H1 (cell line): ENCODE data around the gene PRDM1. TPM values are rescaled to one million over a fixed set of nuclear protein-coding genes. Genes with fewer than 3 reads are reported as not detected.

ENCODE experiments used
- CTCF ChIA-PET: fragments of 300-600 bp; sonication (Branson Sonifier 250); formaldehyde crosslinking; loops from one replicate; lab custom pipeline; 2021; ENCODE audit not compliant: partially characterized antibody; lab: Charles Lee
- POLR2A ChIA-PET: fragments of 300-600 bp; sonication (Branson Sonifier 250); formaldehyde crosslinking; loops from one replicate; lab custom pipeline; 2021; ENCODE audit warnings: inconsistent platforms; ENCODE audit not compliant: partially characterized antibody; lab: Charles Lee
- DNase-seq, 2 experiments: peaks; one replicate each; pipeline versions ENCODE4 v3.0.0 to v3.0.0-alpha.2; 2010 to 2022; ENCODE audit warnings: low spot score in 2 of 2, low read depth in 1 of 2, mixed read lengths in 1 of 2
- FAIRE-seq: peaks from 2 replicates; lab custom pipeline; 2011; peaks lifted over from hg19 to GRCh38; lab: Jason Lieb, UNC
- H2AFZ ChIP-seq: 2 replicates; pipeline ENCODE4 v1.8.1; 2012; ENCODE audit warnings: low read length, inconsistent platforms
- H2AK5ac ChIP-seq: 2 replicates; pipeline ENCODE4 v1.6.1; 2013; ENCODE audit warnings: low read depth, low read length
- H2BK120ac ChIP-seq: replicated peaks from 2 replicates; pipeline ENCODE3; 2013; ENCODE audit warnings: low read depth, low read length, inconsistent platforms
- H2BK12ac ChIP-seq: 2 replicates; pipeline ENCODE4 v1.6.1; 2013; ENCODE audit warnings: low read depth, low read length
- H2BK15ac ChIP-seq: 2 replicates; pipeline ENCODE4 v1.6.1; 2013; ENCODE audit warnings: low read length
- H2BK20ac ChIP-seq: 2 replicates; pipeline ENCODE4 v1.6.1; 2013; ENCODE audit warnings: low read length
- H2BK5ac ChIP-seq: 2 replicates; pipeline ENCODE4 v1.6.1; 2013; ENCODE audit warnings: low read depth, low read length
- H3K14ac ChIP-seq: 2 replicates; pipeline ENCODE4 v1.6.1; 2013; ENCODE audit warnings: inconsistent platforms; ENCODE audit not compliant: insufficient read length
- H3K18ac ChIP-seq: 2 replicates; pipeline ENCODE4 v1.6.1; 2013; ENCODE audit warnings: low read length; ENCODE audit errors: extremely low read depth
- H3K23ac ChIP-seq: 2 replicates; pipeline ENCODE4 v1.6.1; 2013; ENCODE audit warnings: inconsistent platforms; ENCODE audit not compliant: insufficient read length
- H3K23me2 ChIP-seq: 2 replicates; pipeline ENCODE4 v1.6.1; 2013; ENCODE audit warnings: low read depth, low read length
- H3K27ac ChIP-seq: 2 replicates; pipeline ENCODE4 v1.6.1; 2011; ENCODE audit warnings: low read depth, low read length, inconsistent platforms
- H3K27me3 ChIP-seq, 4 experiments: replicated peaks in 1 of 4; 1 replicate in 1 of 4; 2 replicates in 3 of 4; pipeline versions ENCODE4 v1.6.1 to v1.8.1; 2011 to 2013; ENCODE audit warnings: low read length in 3 of 4, mild to moderate bottlenecking in 3 of 4, inconsistent platforms in 2 of 4, mixed read lengths in 2 of 4, moderate library complexity in 1 of 4; ENCODE audit not compliant: control insufficient read depth in 3 of 4, insufficient read depth in 3 of 4; ENCODE audit errors: extremely low read depth in 1 of 4
- H3K36me3 ChIP-seq, 4 experiments: 2 replicates each; pipeline versions ENCODE4 v1.6.1 to v1.8.1; 2011 to 2013; ENCODE audit warnings: mild to moderate bottlenecking in 4 of 4, low read length in 3 of 4, moderate library complexity in 2 of 4, control low read depth in 1 of 4, inconsistent platforms in 1 of 4; ENCODE audit not compliant: insufficient read depth in 4 of 4, control insufficient read depth in 2 of 4
- H3K4ac ChIP-seq: replicated peaks from 2 replicates; pipeline ENCODE3; 2013; ENCODE audit warnings: low read length, low read depth, mixed read lengths, inconsistent platforms; ENCODE audit not compliant: insufficient read length
- H3K4me1 ChIP-seq, 4 experiments: replicated peaks in 1 of 4; 1 replicate in 1 of 4; 2 replicates in 3 of 4; pipeline versions ENCODE4 v1.6.1 to v1.8.1; 2011 to 2013; ENCODE audit warnings: low read length in 3 of 4, inconsistent platforms in 2 of 4, mixed read lengths in 1 of 4; ENCODE audit not compliant: insufficient read depth in 4 of 4, control insufficient read depth in 3 of 4
- H3K4me2 ChIP-seq, 2 experiments: 2 replicates each; pipeline versions ENCODE4 v1.6.1 to v1.8.1; 2011 to 2013; ENCODE audit warnings: low read depth in 2 of 2, low read length in 2 of 2, control low read depth in 1 of 2, inconsistent platforms in 1 of 2, mild to moderate bottlenecking in 1 of 2; ENCODE audit not compliant: insufficient read depth in 1 of 2
- H3K4me3 ChIP-seq, 4 experiments: fragments of 200-600, 300-600 bp in 1 of 4; sonication (generic), shearing (Covaris generic), sonication (Bioruptor Twin) in 1 of 4; 2 replicates each; pipeline versions ENCODE4 v1.5.1 to v1.8.1; 2011 to 2016; ENCODE audit warnings: low read length in 4 of 4, low read depth in 3 of 4, control low read depth in 2 of 4, inconsistent platforms in 2 of 4, mild to moderate bottlenecking in 2 of 4, mixed read lengths in 1 of 4, moderate library complexity in 1 of 4; ENCODE audit not compliant: insufficient read depth in 2 of 4; ENCODE audit errors: extremely low read depth in 1 of 4
- H3K56ac ChIP-seq: replicated peaks from 2 replicates; pipeline ENCODE3; 2013; ENCODE audit warnings: low read depth, mild to moderate bottlenecking, mixed read lengths, low read length, inconsistent platforms; ENCODE audit not compliant: insufficient read length
- H3K79me1 ChIP-seq: 2 replicates; pipeline ENCODE4 v1.6.1; 2013; ENCODE audit warnings: low read depth, low read length, control low read depth
- H3K79me2 ChIP-seq, 2 experiments: 2 replicates each; pipeline versions ENCODE4 v1.6.1 to v1.8.1; 2012 to 2013; ENCODE audit warnings: low read length in 2 of 2, mild to moderate bottlenecking in 2 of 2, inconsistent platforms in 1 of 2; ENCODE audit not compliant: insufficient read depth in 2 of 2, control insufficient read depth in 1 of 2
- H3K9ac ChIP-seq, 4 experiments: replicated peaks in 1 of 4; 1 replicate in 1 of 4; 2 replicates in 3 of 4; pipeline versions ENCODE4 v1.6.1 to v1.8.1; 2011 to 2013; ENCODE audit warnings: low read depth in 3 of 4, low read length in 3 of 4, control low read depth in 2 of 4, mild to moderate bottlenecking in 2 of 4, moderate library complexity in 2 of 4, inconsistent platforms in 1 of 4; ENCODE audit errors: extremely low read depth in 1 of 4
- H3K9me3 ChIP-seq, 2 experiments: 2 replicates each; pipeline versions ENCODE4 v1.6.1 to v1.8.1; 2012 to 2013; ENCODE audit warnings: mild to moderate bottlenecking in 2 of 2, moderate library complexity in 2 of 2, control low read depth in 1 of 2, inconsistent platforms in 1 of 2, low read depth in 1 of 2, low read length in 1 of 2, mixed read lengths in 1 of 2; ENCODE audit not compliant: insufficient read depth in 2 of 2
- H4K20me1 ChIP-seq, 2 experiments: replicated peaks in 1 of 2; 2 replicates each; pipeline versions ENCODE3 to v1.8.1; 2011 to 2013; ENCODE audit warnings: inconsistent platforms in 2 of 2, low read length in 2 of 2, mild to moderate bottlenecking in 1 of 2; ENCODE audit not compliant: insufficient read depth in 2 of 2, control insufficient read depth in 1 of 2
- H4K5ac ChIP-seq: 2 replicates; pipeline ENCODE4 v1.6.1; 2013; ENCODE audit warnings: low read length, low read depth, mixed read lengths, inconsistent platforms; ENCODE audit not compliant: insufficient read length
- H4K8ac ChIP-seq: 2 replicates; pipeline ENCODE4 v1.8.0; 2013; ENCODE audit warnings: mild to moderate bottlenecking, moderate library complexity, low read length, inconsistent platforms; ENCODE audit not compliant: insufficient read depth; ENCODE audit errors: extremely low read depth
- H4K91ac ChIP-seq: replicated peaks from 2 replicates; pipeline ENCODE3; 2013; ENCODE audit warnings: low read length, mixed read lengths, inconsistent platforms; ENCODE audit not compliant: insufficient read length
- CBX8 ChIP-seq: fragments of 300-800, 300-1000 bp; sonication (generic); IDR thresholded peaks from 2 replicates; pipeline ENCODE4 v1.7.1; 2016; ENCODE audit warnings: low read depth, low read length, borderline replicate concordance
- CHD1 ChIP-seq: IDR thresholded peaks from 2 replicates; pipeline ENCODE4 v1.6.1; 2012; ENCODE audit warnings: low read depth, low read length, improper control_type of control experiment
- EP300 ChIP-seq, 2 experiments: IDR thresholded peaks; 1 replicate in 1 of 2; 2 replicates in 1 of 2; pipeline ENCODE4 v1.6.1; 2011 to 2012; ENCODE audit warnings: low read depth in 2 of 2, low read length in 2 of 2, mild to moderate bottlenecking in 2 of 2, borderline replicate concordance in 1 of 2, inconsistent platforms in 1 of 2, moderate library complexity in 1 of 2
- RAD21 ChIP-seq, 2 experiments: IDR thresholded peaks in 1 of 2; conservative IDR thresholded peaks in 1 of 2; 2 replicates each; pipeline ENCODE4 v1.6.1; 2011; ENCODE audit warnings: low read depth in 2 of 2, low read length in 2 of 2, improper control_type of control experiment in 1 of 2, inconsistent platforms in 1 of 2, mild to moderate bottlenecking in 1 of 2, moderate library complexity in 1 of 2
- WGBS, 2 experiments: shearing (Covaris generic) in 1 of 2; methylation state at CpG; one replicate each; pipeline versions ENCODE4 v1.1.6 to v1.1.7; 2013 to 2015; ENCODE audit warnings: low lambda C conversion rate in 2 of 2, mixed read lengths in 2 of 2, inconsistent platforms in 1 of 2, low coverage in 1 of 2, missing lambda C conversion rate in 1 of 2; ENCODE audit not compliant: insufficient replicate concordance in 2 of 2, insufficient coverage in 1 of 2, insufficient read length in 1 of 2; ENCODE audit errors: extremely low coverage in 1 of 2, missing lambda C conversion rate in 1 of 2; 5-methylcytosine and 5-hydroxymethylcytosine counted together
- polyA plus RNA-seq, 7 experiments: library from polyadenylated mRNA; depleted of rRNA in 3 of 7; stranded (reverse) in 5 of 7; unstranded in 2 of 7; fragments of >200 nt in 5 of 7; fragments of 200-250 nt in 2 of 7; gene quantifications; 1 replicate in 5 of 7; 2 replicates in 1 of 7; 4 replicates in 1 of 7; pipeline versions ENCODE4 v1.2.1 to v1.2.3, GENCODE V29; 2011 to 2013; ENCODE audit warnings: missing spikeins in 2 of 7, mixed read lengths in 2 of 7
- total RNA-seq: library from RNA; stranded (reverse); fragmentation: NEBNext Ultra II Directional; extraction: Animal tissue kit (Norgen Biotek cat#: 25700); gene quantifications from 2 replicates; pipeline ENCODE4 v1.2.1, GENCODE V29; 2021
- TF ChIP-seq, protein P1 (sequence below), 3 experiments: IDR thresholded peaks; 1 replicate in 2 of 3; 2 replicates in 1 of 3; pipeline versions ENCODE4 v1.5.1 to v1.6.1; 2011; ENCODE audit warnings: low read length in 3 of 3, mild to moderate bottlenecking in 3 of 3, inconsistent platforms in 2 of 3, low read depth in 1 of 3, moderate library complexity in 1 of 3; ENCODE audit not compliant: insufficient read depth in 1 of 3; ENCODE audit errors: control extremely low read depth in 1 of 3

Gene PRDM1
- total and polyA plus RNA-seq, 2 of the 8 experiments (the other 6 are each of a cell fraction or from before 2014, with no cell fraction given) = 0.21 to 0.74 TPM

DNA sequence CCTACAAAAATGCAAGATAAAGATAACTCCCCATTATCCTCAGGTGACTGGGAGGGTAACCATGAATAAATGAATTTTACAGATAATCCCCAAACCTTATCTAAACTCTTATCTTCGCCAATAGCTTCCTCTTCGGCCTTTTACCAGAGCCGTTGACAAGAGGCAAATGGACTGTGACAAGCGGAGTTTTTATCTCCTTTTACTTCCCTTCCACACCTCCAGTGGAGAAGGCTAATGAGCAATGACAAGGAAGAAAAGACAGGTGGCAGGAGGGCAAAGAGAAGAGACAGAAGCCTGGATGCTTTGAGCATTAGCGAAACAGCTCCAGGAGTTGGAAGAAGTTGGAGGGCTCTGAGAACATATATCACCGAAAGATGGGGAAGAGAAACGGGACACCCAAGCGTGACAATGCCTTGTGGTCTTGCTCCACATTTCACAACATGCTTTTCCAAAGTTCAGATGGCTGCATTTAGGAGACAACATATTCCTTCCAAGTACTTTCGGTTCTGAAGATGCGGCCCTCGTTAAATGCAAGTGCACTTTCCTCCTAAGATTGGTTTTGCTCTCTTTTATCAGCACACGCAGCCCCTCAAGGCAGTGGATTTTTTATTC, 69.2 kb downstream of the PRDM1 start:
- Histone ChIP-seq H4K91ac (no peak overlapping the region), H3K18ac (no peak overlapping the region), H3K4me3 (no peak overlapping the region), H2AFZ (no peak overlapping the region; the same call in 1 of the 2 replicates), H3K56ac (no peak overlapping the region), H3K4ac (no peak overlapping the region), H3K27me3 (no peaks in the 10 kb centered on the region; a peak in 1 of 7 replicates), H4K20me1 (no peaks in the 10 kb centered on the region), H3K79me1 (no peaks in the 10 kb centered on the region), H2BK12ac (no peak overlapping the region), H4K8ac (no peak overlapping the region), H2BK20ac (peak overlapping the region; percentile 55; the same call in 1 of the 2 replicates), H2BK15ac (no peak overlapping the region), H3K14ac (no peak overlapping the region), H3K27ac (no peak overlapping the region), H3K9ac (no peak overlapping the region), H3K4me1 (peaks cover 0 to 5% (median under 1%) of the 10 kb centered on the region in 4 experiments; a peak in 1 of 7 replicates), H3K23ac (no peak overlapping the region), H3K4me2 (no peak overlapping the region), H3K79me2 (no peaks in the 10 kb centered on the region), H2BK5ac (peak overlapping the region; percentile 4; the same call in 1 of the 2 replicates), H3K36me3 (no peaks in the 10 kb centered on the region), H3K23me2 (no peaks in the 10 kb centered on the region), H2BK120ac (no peak overlapping the region), H3K9me3 (no peaks in the 10 kb centered on the region), H4K5ac (no peak overlapping the region), H2AK5ac (no peak overlapping the region)
- TF ChIP-seq, protein P1, sequence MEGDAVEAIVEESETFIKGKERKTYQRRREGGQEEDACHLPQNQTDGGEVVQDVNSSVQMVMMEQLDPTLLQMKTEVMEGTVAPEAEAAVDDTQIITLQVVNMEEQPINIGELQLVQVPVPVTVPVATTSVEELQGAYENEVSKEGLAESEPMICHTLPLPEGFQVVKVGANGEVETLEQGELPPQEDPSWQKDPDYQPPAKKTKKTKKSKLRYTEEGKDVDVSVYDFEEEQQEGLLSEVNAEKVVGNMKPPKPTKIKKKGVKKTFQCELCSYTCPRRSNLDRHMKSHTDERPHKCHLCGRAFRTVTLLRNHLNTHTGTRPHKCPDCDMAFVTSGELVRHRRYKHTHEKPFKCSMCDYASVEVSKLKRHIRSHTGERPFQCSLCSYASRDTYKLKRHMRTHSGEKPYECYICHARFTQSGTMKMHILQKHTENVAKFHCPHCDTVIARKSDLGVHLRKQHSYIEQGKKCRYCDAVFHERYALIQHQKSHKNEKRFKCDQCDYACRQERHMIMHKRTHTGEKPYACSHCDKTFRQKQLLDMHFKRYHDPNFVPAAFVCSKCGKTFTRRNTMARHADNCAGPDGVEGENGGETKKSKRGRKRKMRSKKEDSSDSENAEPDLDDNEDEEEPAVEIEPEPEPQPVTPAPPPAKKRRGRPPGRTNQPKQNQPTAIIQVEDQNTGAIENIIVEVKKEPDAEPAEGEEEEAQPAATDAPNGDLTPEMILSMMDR (IDR thresholded peaks at IDR 0.05; ENCODE audit: control extremely low read depth in 1 of 3, insufficient read depth in 1 of 3, low read depth in 1 of 3, low read length in 3 of 3) = peak in 1 of 3 experiments; percentile 32; a peak in 2 of 4 replicates
- no peak for TF ChIP-seq CBX8
- peak; percentile 19 to 37; a peak in 3 of 4 replicates for TF ChIP-seq RAD21 (IDR thresholded peaks at IDR 0.05 in 1 of 2, conservative IDR thresholded peaks at IDR 0.05 in 1 of 2; ENCODE audit: low read depth in 2 of 2, low read length in 2 of 2)
- no peak for TF ChIP-seq EP300 (IDR thresholded peaks at IDR 0.05; ENCODE audit: borderline replicate concordance in 1 of 2, low read depth in 2 of 2, low read length in 2 of 2)
- no peak for TF ChIP-seq CHD1
- DNase-seq (no peak), FAIRE-seq (no peak)
- 94% methylated on average over 12 of the region's 12 CpGs; no CpG with 5 or more reads in 1 of the 2 experiments for WGBS, 2 experiments
- ChIA-PET CTCF (interaction anchor here (0.8 to 5.3 kb wide), 15 partner anchors 8 to 320 kb away, joined by 3 to 38 read pairs (median 4); partner anchors contain the start of gene CRYBG1), POLR2A (interaction anchor here (0.9 to 1.5 kb wide), 3 partner anchors 8 to 170 kb away, joined by 3 to 4 read pairs (median 3); partner anchors contain the start of gene ATG5)
